GM19463 (cell line): Measurements from ENCODE around the gene ZNRF1.
A peak's percentile ranks its signal among the peaks of the same experiment; 100 is the strongest.
"Not testable (repeated sequence)": the region's sequence is repeated elsewhere in the genome, so short reads cannot be mapped to it uniquely, and the experiment has no call there.

Source experiments
- ATAC-seq: cut with Tn5 transposase; IDR thresholded peaks from one replicate; pipeline ENCODE4 v1.9.1; 2021; ENCODE audit warnings: mild to moderate bottlenecking, moderate library complexity; ENCODE audit not compliant: unreplicated experiment

The ZNRF1 gene

GRCh38 chr16:75074920-75075687, 76.3 kb downstream of the ZNRF1 start:
- peak; percentile 98 for ATAC-seq

GRCh38 chr16:75075688-75076268, 77.0 kb downstream of the ZNRF1 start:
- ATAC-seq: no peak

- ATAC-seq: no peak
Measured at GRCh38 chr16:75078886-75079285, 80.1 kb downstream of the ZNRF1 start.

DNA sequence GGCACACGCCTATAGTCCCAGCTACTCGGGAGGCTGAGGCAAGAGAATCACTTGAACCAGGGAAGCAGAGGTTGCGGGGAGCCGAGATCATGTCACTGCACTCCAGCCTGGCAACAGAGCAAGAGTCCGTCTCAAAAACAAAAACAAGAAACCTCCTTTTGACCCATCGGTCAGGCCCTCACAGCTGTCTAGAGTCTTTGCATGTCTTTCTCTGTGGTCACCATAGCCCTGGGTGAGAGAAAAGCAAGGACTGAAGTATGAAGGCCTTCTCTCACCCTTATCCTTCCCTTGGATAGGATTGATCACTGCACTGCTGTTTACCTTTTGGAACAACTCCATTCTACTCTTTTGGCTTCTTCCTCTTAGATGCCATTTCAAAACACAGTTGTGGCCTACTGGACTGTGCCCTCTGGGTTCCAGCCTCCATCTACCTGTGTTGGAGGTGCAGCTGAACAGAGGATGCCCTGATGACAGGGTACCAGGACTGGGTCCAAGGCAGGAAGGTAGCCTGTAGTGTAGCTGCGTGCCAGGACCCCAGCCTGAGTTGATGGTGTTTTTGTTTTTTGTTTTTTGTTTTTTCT, 80.6 kb downstream of the ZNRF1 start:
- no peak for ATAC-seq

GRCh38 chr16:75080205-75081029, 81.6 kb downstream of the ZNRF1 start:
- no peak for ATAC-seq

GRCh38 chr16:75081179-75081859, 82.5 kb downstream of the ZNRF1 start:
- ATAC-seq: no peak

- no peak for ATAC-seq
Measured at GRCh38 chr16:75083813-75084212, 85.0 kb downstream of the ZNRF1 start.

GRCh38 chr16:75085556-75085955, 86.7 kb downstream of the ZNRF1 start:
- no peak for ATAC-seq

DNA sequence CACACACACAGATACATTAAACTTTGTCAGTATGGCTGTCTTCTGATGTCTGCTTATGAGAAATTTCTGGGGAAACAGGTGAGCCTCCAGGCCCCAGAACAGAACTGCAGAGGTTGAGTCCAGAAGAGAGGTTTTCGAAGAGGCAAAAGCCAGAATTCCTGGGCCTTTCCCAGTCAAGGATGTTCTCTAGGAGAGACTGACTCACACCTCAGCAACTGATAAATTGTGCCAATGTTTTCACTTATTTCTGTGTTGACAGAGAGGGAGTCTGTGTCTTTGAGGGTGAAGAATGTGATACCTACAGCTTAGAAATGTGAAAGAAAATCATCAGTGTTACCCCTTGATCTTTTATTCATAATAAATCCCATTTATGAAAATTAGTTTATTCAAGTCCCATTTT, 87.5 kb downstream of the ZNRF1 start:
- ATAC-seq: no peak

DNA sequence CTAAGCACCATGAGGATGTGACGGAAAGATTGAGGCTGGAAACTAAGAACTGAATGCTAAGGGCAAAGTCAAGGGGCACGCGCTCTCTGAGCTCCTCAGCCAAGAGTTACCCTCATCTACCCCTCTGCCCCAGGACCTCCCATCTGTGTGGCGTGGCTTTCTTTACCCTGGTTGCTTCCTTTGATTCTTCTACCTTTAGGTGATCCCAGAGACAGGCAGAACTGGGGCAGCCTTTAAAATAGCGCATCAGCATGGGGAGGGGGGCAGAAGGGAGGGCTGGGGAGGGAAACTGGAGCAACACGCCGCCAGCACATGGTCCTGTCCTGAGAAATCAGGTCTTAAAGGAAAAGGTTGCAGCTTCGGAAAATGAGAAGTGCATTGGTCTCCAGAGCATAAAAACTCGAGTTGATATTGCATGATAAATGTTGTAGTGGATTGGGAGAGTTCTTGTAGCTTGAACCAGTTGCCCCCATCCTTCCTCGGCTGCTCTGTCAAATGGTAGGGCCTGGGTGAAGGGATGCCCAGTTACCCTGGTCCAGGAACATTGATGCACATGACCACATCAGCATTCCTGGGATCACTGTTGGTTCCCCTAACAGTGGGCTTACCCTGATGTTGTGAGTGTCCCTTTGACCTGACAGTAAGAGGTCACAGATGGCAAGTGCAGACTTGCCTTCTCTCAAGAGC, 88.0 kb downstream of the ZNRF1 start:
- ATAC-seq: no peak

- no peak for ATAC-seq
Measured at GRCh38 chr16:75087375-75087979, 88.7 kb downstream of the ZNRF1 start.

DNA sequence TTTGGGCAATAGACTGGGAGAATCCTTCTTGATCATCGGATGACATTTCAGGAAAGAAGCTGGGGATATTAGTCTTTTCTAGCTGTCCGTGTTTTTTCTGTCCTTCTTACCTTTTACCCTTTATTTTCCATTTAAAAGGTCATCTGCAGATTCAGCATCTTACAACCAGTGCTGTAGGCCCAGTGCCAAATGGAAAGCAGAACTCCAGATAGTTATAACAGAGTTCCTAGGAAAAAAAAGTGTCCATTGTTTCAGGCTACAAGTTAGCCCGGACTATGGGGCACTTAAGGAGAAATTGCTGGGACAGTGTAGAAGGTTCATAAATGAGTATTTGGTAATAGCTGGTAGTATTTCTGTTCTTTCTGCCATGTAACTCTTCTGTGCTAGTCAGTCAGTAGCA, 89.4 kb downstream of the ZNRF1 start:
- no peak for ATAC-seq

GRCh38 chr16:75088934-75089333, 90.1 kb downstream of the ZNRF1 start:
- ATAC-seq: no peak

DNA sequence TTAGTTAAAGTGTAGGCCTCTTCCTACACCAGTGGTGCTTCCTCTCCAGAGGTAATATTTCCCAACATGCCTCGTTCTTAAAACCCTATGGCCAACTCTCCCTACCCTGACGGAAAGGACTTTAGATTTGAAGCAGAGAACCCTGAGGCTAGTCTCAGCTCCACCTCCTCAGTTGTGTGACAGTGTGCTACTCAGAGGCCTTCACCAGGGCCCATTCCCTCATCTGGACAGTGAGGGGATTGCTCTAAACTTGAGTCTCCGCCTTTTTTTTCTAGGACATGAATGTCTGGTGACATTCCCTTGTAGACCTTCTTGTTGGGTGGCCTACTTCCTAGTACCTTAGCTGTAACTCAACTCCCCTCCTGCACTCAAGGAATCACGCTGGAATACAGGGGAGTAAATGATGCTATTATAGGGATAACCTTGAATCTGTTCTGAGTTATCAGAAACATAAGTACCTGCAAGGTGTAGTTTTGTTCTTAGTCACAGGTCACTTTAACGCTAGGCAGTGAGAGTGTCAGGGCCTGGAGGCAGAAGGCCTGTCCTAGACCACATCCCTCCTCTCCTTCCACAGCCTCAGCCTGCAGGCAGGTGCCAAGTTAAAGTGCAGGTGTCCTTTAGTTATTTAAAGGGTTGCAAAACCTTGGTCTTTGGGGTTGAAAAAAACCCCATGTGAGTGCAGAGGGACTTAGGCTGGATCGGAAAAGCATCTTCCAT, 90.8 kb downstream of the ZNRF1 start:
- ATAC-seq: peak; percentile 46

DNA sequence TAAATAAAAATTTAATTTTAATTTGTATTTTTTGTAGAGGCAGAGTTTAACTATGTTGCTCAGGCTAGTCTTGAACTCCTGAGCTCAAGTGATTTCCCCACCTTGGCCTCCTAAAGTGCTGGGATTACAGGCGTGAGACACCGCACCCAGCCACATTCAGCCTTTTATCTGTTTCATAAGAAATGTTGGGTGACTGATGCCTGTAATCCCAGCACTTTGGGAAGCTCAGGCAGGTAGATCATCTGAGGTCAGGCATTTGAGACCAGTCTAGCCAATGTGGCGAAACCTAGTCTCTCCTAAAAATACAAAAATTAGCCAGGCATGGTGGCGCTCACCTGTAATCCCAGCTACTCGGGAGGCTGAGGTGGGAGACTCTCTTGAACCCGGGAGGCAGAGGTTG, 92.1 kb downstream of the ZNRF1 start:
- not testable (repeated sequence) for ATAC-seq

DNA sequence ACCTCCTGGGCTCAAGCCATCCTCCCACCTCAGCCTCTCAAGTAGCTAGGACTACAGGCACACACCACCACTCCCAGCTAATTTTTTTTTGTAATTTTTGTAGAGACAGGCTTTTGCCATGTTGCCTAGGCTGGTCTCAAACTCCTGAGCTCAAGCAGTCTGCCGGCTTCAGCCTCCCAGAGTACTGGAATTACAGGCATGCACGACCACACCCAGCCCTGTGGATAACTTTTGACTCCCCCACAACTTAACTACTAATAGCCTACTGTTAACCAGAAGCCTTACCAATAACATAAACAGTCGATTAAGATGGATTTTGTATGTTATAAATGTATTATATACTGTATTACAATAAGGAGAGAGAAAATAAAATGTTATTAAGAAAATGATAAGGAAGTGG, 92.8 kb downstream of the ZNRF1 start:
- ATAC-seq: not testable (repeated sequence)

DNA sequence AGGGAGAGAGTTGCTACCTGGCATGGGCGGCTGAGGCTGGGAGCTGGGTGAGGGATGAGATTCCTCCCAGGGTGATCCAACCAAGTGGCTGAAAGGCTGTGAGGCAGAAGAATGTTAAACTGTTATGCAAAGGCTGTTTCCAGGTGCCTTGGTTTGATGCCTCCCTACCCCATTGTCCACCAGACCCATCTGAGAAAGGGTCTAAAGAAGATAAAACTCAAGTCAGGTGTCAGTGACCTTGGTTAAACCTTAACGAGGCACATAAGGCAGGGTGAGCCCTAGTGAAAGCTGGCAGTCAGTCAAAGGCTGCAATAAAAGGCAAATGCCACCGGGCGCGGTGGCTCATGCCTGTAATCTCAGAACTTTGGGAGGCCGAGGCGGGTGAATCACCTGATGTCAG, 94.0 kb downstream of the ZNRF1 start:
- no peak for ATAC-seq

GRCh38 chr16:75093598-75094540, 95.0 kb downstream of the ZNRF1 start:
- no peak for ATAC-seq
